MCF 10A (cell line): ENCODE results near the gene MAP7D1. TPM values are rescaled to one million over a fixed set of nuclear protein-coding genes. Genes with fewer than 3 reads are reported as not detected.

Source experiments
- Bru-seq: library from RNA; stranded (reverse); fragments of 400-500 nt; gene quantifications from one replicate; lab custom pipeline; 2021; lab: Mats Ljungman, UMichigan
- BruChase-seq, 2 experiments: library from RNA; stranded (reverse); fragments of 400-500 nt; gene quantifications; one replicate each; lab custom pipeline; 2021; lab: Mats Ljungman, UMichigan
- BruUV-seq: library from RNA; stranded (reverse); fragments of 400-500 nt; replicated peaks from 2 replicates; lab custom pipeline; 2021; lab: Mats Ljungman, UMichigan
- CTCF ChIA-PET: fragments of 300-600 bp; sonication (Branson Sonifier 250); formaldehyde crosslinking; extraction: SDS; loops from one replicate; lab custom pipeline; 2021; ENCODE audit warnings: antibody characterized with exemption, inconsistent platforms; lab: Yijun Ruan, JAX
- POLR2A ChIA-PET: fragments of 300-600, 350-650 bp; sonication (Branson Sonifier 250); formaldehyde crosslinking; extraction: SDS; loops from one replicate; lab custom pipeline; 2020; ENCODE audit warnings: antibody characterized with exemption, inconsistent platforms; lab: Yijun Ruan, JAX
- DNase-seq: peaks from one replicate; pipeline ENCODE4 v3.0.0-alpha.2; 2018; ENCODE audit not compliant: unreplicated experiment
- H3K27ac Mint-ChIP-seq: one replicate; pipeline ENCODE4 v1.8.0; 2022; ENCODE audit warnings: mild to moderate bottlenecking, low read depth, mixed read lengths; ENCODE audit not compliant: unreplicated experiment
- H3K27me3 Mint-ChIP-seq: one replicate; pipeline ENCODE4 v1.8.0; 2022; ENCODE audit warnings: mixed read lengths; ENCODE audit not compliant: insufficient read depth, unreplicated experiment
- H3K36me3 Mint-ChIP-seq: one replicate; pipeline ENCODE4 v1.8.0; 2022; ENCODE audit warnings: mild to moderate bottlenecking, moderate library complexity, mixed read lengths; ENCODE audit not compliant: insufficient read depth, unreplicated experiment
- H3K4me1 Mint-ChIP-seq: one replicate; pipeline ENCODE4 v1.8.0; 2022; ENCODE audit warnings: mixed read lengths; ENCODE audit not compliant: insufficient read depth, unreplicated experiment
- H3K4me3 Mint-ChIP-seq: one replicate; pipeline ENCODE4 v1.8.0; 2022; ENCODE audit warnings: mild to moderate bottlenecking, moderate library complexity, mixed read lengths; ENCODE audit not compliant: unreplicated experiment
- H3K9me3 Mint-ChIP-seq: one replicate; pipeline ENCODE4 v1.8.0; 2022; ENCODE audit warnings: mixed read lengths; ENCODE audit not compliant: unreplicated experiment
- intact Hi-C: fragments of 100-400 bp; cut with micrococcal nuclease; formaldehyde crosslinking; loops from 2 replicates; pipeline ENCODE4 v1.14.1; 2022
- long read RNA-seq: library from polyadenylated mRNA; stranded (forward); transcript quantifications from one replicate; pipeline ENCODE4 v2.0.0, GENCODE V29; 2022
- total RNA-seq: library from RNA; stranded (reverse); gene quantifications from 2 replicates; pipeline ENCODE4 v1.2.3, GENCODE V29; 2022
- TF ChIP-seq, protein P1 (sequence below): fragments of 200-600 bp; IDR thresholded peaks from one replicate; pipeline ENCODE4 v1.8.0; 2022; ENCODE audit warnings: antibody characterized with exemption, mild to moderate bottlenecking; ENCODE audit not compliant: unreplicated experiment

Gene MAP7D1
- total RNA-seq: 131 and 170 TPM in 2 replicates
- Bru-seq, nascent RNA: percentile 68 among the genes with signal in this experiment
- BruChase-seq, experiment 1, labeled RNA remaining after a 6-hour chase: percentile 69 among the genes with signal in this experiment
- BruChase-seq, experiment 2, labeled RNA remaining after a 2-hour chase: percentile 61 among the genes with signal in this experiment
- long read RNA-seq, transcript MAP7D1-201 (16 exons, 3,456 nt): minor isoform, 51 of 338 reads
- long read RNA-seq, transcript MAP7D1-204 (17 exons, 3,324 nt): minor isoform, 5 of 338 reads
- long read RNA-seq, transcript MAP7D1-203 (18 exons, 3,238 nt): major isoform, 60 of 338 reads
- long read RNA-seq, partial matches to known transcripts: 33 of 338 reads
- long read RNA-seq, other reads (novel, unspliced or antisense): 188 of 338 reads

DNA sequence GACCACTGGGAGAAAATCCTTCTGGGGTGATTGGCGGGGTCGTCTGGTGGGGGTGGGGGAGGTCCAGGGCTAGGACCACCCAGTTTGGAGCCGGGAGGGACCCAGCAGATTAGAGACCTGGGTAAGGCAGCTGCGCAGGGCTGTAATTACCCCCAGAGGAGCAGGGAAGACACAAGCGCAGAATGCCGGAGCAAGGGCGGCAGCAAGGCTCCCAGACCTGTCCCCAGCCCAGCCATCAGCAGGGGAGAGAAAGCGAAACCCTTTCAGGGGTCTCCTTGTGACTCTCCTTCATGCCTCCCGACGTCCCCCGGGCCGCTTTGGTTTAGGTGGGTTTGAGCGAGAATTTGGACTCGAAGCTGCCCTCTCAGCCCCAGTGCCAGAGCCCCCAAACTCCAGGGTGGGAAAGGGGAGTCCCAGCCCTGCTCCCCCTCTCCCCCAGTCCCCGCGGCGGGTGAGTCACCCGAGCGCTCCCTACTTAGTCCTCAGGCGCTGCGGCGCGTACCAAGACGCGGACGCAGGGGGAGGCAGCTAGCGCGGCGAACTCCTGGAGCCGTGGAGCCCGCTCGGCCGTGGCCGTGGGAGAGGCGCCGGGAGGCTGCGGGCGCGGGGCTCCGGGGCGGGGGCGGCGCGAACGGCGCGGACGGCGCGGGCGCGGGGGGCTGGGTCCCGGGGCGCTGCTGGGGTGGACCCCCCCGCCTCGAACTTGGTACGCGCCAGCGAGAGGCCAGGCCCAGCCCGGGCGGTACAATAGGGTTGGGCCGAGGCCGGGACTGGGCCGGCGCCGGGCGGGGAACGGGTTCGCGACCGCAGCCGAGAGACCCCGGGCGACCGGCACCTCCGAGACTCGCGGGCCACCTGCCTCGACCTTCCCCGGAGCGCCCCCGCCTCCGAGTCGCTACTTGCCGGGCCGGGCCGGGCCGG lies at the start of gene MAP7D1:
Gene MAP7D1 (plus strand): TSS at position 753 of the 921 bp plus-strand sequence. CDS start 258 bp downstream, outside the sequence.
- TF ChIP-seq, protein P1, sequence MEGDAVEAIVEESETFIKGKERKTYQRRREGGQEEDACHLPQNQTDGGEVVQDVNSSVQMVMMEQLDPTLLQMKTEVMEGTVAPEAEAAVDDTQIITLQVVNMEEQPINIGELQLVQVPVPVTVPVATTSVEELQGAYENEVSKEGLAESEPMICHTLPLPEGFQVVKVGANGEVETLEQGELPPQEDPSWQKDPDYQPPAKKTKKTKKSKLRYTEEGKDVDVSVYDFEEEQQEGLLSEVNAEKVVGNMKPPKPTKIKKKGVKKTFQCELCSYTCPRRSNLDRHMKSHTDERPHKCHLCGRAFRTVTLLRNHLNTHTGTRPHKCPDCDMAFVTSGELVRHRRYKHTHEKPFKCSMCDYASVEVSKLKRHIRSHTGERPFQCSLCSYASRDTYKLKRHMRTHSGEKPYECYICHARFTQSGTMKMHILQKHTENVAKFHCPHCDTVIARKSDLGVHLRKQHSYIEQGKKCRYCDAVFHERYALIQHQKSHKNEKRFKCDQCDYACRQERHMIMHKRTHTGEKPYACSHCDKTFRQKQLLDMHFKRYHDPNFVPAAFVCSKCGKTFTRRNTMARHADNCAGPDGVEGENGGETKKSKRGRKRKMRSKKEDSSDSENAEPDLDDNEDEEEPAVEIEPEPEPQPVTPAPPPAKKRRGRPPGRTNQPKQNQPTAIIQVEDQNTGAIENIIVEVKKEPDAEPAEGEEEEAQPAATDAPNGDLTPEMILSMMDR: no peak
- TSS peak; percentile 69 for BruUV-seq
- POLR2A ChIA-PET: interaction anchor here (1.0 to 3.3 kb wide), 9 partner anchors 11 to 244 kb away, joined by 3 to 24 read pairs (median 6); partner anchors contain the start of gene THRAP3
- peaks cover 7% of the 10 kb centered on the region for H3K36me3 Mint-ChIP-seq
- CTCF ChIA-PET: interaction anchor here (0.8 to 7.8 kb wide), 3 partner anchors 31 to 130 kb away, joined by 3 to 194 read pairs (median 3); no protein-coding TSS in a partner anchor
- H3K27me3 Mint-ChIP-seq: no peaks in the 10 kb centered on the region
- H3K4me1 Mint-ChIP-seq: peaks cover 36% of the 10 kb centered on the region
- intact Hi-C loops: no loop called here
- H3K27ac Mint-ChIP-seq: peak within 1 kb of the TSS; percentile 97
- peak within 1 kb of the TSS; percentile 86 for H3K4me3 Mint-ChIP-seq
- peak; percentile 83 for DNase-seq
- no peaks in the 10 kb centered on the region for H3K9me3 Mint-ChIP-seq

DNA sequence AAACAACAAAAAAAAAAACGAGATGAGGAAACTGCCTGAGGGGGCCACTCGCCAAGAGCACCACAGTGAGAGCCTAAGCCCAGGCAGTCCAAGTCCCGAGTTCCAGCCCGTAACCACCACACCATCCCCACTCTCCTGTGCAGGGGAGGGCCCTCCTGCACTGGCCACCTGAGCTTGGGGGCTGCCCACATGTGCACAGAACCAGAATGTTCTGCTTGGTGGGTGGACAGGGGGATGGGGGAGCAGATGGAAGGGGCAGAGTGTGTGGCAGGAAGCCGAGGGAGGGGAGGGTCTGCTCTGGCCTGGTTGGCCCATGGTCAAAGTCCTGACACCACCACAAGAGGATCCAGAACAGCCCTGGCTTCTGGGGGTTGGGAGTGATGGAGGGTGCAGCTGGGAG lies 49.7 kb upstream of the MAP7D1 start:
- Mint-ChIP-seq H3K27ac (no peak overlapping the region), H3K4me1 (peaks cover 6% of the 10 kb centered on the region), H3K9me3 (no peaks in the 10 kb centered on the region), H3K4me3 (no peak overlapping the region), H3K36me3 (no peaks in the 10 kb centered on the region), H3K27me3 (no peaks in the 10 kb centered on the region)
- intact Hi-C loops: no loop called here
- BruUV-seq: no TSS peak
- CTCF ChIA-PET: interaction anchor here (0.6 to 1.2 kb wide), 2 partner anchors 19 to 395 kb away, joined by 3 to 4 read pairs; no protein-coding TSS in a partner anchor
- no peak for DNase-seq
- POLR2A ChIA-PET: no interaction called here
- TF ChIP-seq, protein P1: no peak

DNA sequence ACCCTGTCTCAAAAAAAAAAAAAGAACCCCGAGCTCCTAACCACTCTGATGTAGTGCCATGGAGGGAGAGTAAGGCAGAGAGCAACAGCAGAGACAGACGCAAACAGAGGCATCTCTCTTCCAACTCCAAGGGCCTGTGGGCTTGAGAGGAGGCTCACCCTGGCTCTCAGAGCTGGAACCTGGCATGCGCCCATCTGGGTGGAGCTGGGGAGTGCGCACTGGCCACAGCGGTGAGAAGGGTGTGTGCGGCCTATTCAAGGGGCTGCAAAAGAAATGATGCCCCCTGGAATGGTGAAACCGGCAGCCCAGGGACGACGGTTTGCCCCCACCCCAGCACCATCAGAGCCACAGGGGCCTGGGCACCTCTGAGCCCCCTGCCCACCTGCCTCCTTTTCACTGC lies 48.6 kb upstream of the MAP7D1 start:
- BruUV-seq: no TSS peak
- no peaks in the 10 kb centered on the region for H3K36me3 Mint-ChIP-seq
- H3K4me3 Mint-ChIP-seq: no peak overlapping the region
- H3K4me1 Mint-ChIP-seq: peaks cover 6% of the 10 kb centered on the region
- intact Hi-C loops: no loop called here
- TF ChIP-seq, protein P1: no peak
- POLR2A ChIA-PET: interaction anchor here (0.7 kb wide), 1 partner anchor 10 kb away, joined by 3 read pairs; no protein-coding TSS in a partner anchor
- H3K9me3 Mint-ChIP-seq: no peaks in the 10 kb centered on the region
- H3K27me3 Mint-ChIP-seq: no peaks in the 10 kb centered on the region
- CTCF ChIA-PET: interaction anchor here (0.5 to 1.3 kb wide), 4 partner anchors 9 to 1326 kb away, joined by 3 to 4 read pairs (median 4); no protein-coding TSS in a partner anchor
- DNase-seq: no peak
- H3K27ac Mint-ChIP-seq: no peak overlapping the region
